Vagina (tissue), 2 donors: ENCODE results near the gene DBT.

Experiments
- POLR2A ChIP-seq, 2 donors: fragments of 450-650 bp; IDR thresholded peaks; one replicate each; pipeline ENCODE4 v1.6.1; 2017; ENCODE audit warnings: antibody characterized with exemption in 2 of 2, mild to moderate bottlenecking in 2 of 2, moderate library complexity in 2 of 2
- TF ChIP-seq, protein P1 (sequence below), 3 experiments: fragments of 450-650 bp in 2 of 3; fragments of 200-600 bp in 1 of 3; sonication (generic) in 1 of 3; IDR thresholded peaks; one replicate each; pipeline ENCODE4 v1.5.1; 2017 to 2019; ENCODE audit warnings: antibody characterized with exemption in 3 of 3, mild to moderate bottlenecking in 2 of 3, moderate library complexity in 2 of 3

DNA sequence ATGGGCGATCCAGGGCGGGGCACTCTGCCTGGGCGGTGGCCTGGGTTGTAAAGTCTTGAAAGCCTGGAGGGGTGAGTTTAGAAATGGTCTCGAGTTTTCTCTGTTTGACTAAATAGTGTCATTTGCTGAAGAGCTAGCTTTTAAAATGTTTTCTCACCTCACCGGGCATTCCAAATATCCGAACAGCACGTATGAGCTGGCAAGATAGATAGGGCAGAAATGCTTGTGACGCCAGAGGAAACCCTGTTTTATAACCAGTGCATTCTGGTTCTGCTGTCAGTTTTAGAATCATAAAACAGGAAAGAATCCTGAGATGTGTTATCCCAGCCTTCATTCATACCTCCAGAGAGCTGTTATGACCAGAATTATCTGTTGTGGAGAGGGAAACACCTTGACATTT, 17.1 kb upstream of the DBT start:
- TF ChIP-seq, protein P1, sequence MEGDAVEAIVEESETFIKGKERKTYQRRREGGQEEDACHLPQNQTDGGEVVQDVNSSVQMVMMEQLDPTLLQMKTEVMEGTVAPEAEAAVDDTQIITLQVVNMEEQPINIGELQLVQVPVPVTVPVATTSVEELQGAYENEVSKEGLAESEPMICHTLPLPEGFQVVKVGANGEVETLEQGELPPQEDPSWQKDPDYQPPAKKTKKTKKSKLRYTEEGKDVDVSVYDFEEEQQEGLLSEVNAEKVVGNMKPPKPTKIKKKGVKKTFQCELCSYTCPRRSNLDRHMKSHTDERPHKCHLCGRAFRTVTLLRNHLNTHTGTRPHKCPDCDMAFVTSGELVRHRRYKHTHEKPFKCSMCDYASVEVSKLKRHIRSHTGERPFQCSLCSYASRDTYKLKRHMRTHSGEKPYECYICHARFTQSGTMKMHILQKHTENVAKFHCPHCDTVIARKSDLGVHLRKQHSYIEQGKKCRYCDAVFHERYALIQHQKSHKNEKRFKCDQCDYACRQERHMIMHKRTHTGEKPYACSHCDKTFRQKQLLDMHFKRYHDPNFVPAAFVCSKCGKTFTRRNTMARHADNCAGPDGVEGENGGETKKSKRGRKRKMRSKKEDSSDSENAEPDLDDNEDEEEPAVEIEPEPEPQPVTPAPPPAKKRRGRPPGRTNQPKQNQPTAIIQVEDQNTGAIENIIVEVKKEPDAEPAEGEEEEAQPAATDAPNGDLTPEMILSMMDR (IDR thresholded peaks at IDR 0.05): no peak
- no peak for TF ChIP-seq POLR2A (IDR thresholded peaks at IDR 0.05)
